ENCODE results near the gene NMU.
"Not testable (repeated sequence)": the region's sequence is repeated elsewhere in the genome, so short reads cannot be mapped to it uniquely, and the experiment has no call there.

Gene NMU, protein sequence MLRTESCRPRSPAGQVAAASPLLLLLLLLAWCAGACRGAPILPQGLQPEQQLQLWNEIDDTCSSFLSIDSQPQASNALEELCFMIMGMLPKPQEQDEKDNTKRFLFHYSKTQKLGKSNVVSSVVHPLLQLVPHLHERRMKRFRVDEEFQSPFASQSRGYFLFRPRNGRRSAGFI

DNA sequence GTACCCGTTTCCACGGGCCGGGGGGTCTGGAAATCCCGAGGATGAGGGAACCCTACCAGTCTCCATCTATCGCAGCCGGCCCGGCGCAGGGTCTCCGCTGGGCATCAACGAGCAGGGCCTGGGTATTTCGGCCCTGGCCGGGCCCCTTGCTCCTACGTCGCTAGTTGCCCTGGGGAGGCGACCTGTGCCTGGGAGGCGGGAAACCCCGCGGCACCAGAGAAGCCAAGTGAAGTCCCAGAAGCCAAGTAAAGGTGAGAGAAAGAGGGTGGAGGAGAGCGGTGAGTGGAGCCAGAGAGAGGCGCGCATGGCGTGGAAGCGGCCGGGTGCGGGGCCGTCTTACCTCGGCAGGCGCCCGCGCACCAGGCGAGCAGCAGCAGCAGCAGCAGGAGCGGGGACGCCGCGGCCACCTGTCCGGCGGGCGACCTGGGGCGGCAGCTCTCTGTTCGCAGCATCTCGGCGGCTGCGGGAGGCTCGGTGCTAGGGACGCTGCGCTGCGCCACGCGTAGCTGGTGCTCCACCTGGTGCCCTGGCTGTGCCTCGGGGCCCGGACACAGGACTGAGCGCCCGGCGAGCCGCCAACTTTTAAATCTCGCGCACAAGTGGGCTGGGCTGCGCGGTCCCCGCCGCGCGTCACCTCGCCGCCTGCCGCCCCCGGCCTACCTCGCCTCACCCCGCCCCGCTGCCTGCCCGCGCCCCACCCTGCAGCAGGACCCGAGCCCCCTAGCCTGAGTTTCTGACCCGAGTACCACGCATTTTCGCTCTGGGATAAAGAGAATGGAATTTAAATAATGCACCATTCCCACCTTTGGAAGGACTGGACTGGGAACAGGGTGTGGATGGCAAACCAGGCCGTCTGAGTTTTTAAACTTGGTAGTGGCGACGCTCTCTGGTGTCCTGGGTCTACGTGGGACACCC is at the start of gene NMU:
Gene NMU, minus strand, starts transcription at position 558 of the 915 bp plus-strand sequence. Its CDS starts 106 bp downstream, at position 452.
- Histone ChIP-seq H3K4me1 (ENCODE audit: insufficient read depth, low read length) (peaks cover 31% of the 10 kb centered on the region), H3K27me3 (ENCODE audit: insufficient read depth, low read length) (no peaks in the 10 kb centered on the region), H3K9me3 (ENCODE audit: low read length) (no peaks in the 10 kb centered on the region), H3K4me3 (ENCODE audit: low read length) (peak within 1 kb of the TSS; percentile 69), H3K36me3 (ENCODE audit: insufficient read depth, low read length) (no peaks in the 10 kb centered on the region), H2AFZ (ENCODE audit: low read depth, low read length) (peak within 1 kb of the TSS; percentile 4)

DNA sequence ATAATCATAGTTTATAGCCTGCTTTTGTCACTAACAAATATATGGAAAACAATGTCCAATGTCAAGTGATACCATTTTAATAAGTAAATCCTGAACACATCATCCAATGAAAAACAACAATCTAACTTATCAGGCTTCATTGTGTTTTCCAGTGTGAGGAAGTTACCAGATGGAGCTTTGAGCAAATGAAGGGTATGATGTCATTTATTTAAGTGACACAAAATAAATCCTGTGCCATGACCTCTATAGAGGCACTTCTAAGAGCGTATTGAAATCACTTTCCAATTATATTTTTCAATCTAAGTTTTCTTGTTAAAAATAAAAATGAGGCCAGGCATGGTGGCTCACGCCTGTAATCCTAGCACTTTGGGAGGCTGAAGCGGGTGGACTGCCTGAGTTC is 48.2 kb upstream of the NMU start:
- Histone ChIP-seq H3K36me3 (ENCODE audit: insufficient read depth, low read length) (no peaks in the 10 kb centered on the region), H3K4me1 (ENCODE audit: insufficient read depth, low read length) (no peaks in the 10 kb centered on the region), H2AFZ (ENCODE audit: low read depth, low read length) (no peak overlapping the region), H3K4me3 (ENCODE audit: low read length) (no peak overlapping the region), H3K9me3 (ENCODE audit: low read length) (no peaks in the 10 kb centered on the region), H3K27me3 (ENCODE audit: insufficient read depth, low read length) (no peaks in the 10 kb centered on the region)

DNA sequence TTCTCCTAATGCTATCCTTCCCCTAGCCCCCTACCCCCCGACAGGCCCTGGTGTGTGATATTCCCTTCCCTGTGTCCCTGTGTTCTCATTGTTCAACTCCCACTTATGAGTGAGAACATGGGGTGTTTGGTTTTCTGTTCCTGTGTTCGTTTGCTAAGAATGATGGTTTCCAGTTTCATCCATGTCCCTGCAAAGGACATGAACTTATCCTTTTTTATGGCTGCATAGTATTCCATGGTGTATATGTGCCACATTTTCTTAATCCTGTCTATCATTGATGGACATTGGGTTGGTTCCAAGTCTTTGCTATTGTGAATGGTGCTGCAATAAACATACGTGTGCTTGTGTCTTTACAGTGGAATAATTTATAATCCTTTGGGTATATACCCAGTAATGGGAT is 46.7 kb upstream of the NMU start:
- H3K9me3 ChIP-seq (ENCODE audit: low read length); H3K4me3 ChIP-seq (ENCODE audit: low read length); H3K4me1 ChIP-seq (ENCODE audit: insufficient read depth, low read length); H3K27me3 ChIP-seq (ENCODE audit: insufficient read depth, low read length); H3K36me3 ChIP-seq (ENCODE audit: insufficient read depth, low read length); H2AFZ ChIP-seq (ENCODE audit: low read depth, low read length): not testable (repeated sequence)

DNA sequence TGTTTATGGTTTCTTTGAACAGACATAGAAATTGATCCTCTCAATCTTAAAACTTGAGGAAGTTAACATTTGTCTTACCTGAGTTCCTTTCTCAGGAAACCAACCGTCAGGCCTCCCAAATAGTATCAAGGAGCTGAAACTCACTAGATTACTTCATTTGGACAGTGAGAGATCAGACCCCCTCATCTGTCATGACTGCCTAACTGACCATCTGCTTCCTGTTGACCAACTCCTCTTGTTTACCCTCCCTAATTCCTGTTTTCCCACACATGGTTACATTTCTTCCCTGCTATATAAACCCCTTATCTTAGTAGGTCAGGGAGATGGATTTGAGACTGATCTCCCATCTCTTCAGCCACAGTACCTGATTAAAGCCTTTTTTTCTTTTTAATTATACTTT is 46.2 kb upstream of the NMU start:
- H3K9me3 ChIP-seq (ENCODE audit: low read length) = no peaks in the 10 kb centered on the region
- no peaks in the 10 kb centered on the region for H3K27me3 ChIP-seq (ENCODE audit: insufficient read depth, low read length)
- H3K4me3 ChIP-seq (ENCODE audit: low read length) = no peak overlapping the region
- no peak overlapping the region for H2AFZ ChIP-seq (ENCODE audit: low read depth, low read length)
- H3K36me3 ChIP-seq (ENCODE audit: insufficient read depth, low read length) = no peaks in the 10 kb centered on the region
- no peaks in the 10 kb centered on the region for H3K4me1 ChIP-seq (ENCODE audit: insufficient read depth, low read length)

DNA sequence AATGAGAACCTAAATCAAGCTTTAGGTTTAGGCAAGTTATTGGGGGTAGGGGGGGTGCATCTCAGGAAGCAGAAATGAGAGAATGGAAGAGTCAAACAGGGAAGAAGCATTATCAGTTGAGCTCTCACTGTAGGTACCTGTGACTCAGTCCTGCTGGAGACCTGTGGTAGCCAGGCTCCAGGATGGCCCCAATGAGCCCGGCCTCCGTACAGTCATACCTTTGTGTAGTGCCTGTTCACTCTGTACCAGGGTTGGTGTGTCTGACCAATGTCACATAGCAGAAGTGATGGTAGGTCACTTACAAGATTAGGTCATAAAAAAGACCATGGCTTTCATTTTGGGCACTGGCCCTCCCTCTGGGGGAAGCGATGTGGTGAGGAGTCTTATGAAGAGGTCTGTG is 45.3 kb upstream of the NMU start:
- Histone ChIP-seq H3K27me3 (ENCODE audit: insufficient read depth, low read length) (no peaks in the 10 kb centered on the region), H3K4me3 (ENCODE audit: low read length) (no peak overlapping the region), H3K36me3 (ENCODE audit: insufficient read depth, low read length) (no peaks in the 10 kb centered on the region), H2AFZ (ENCODE audit: low read depth, low read length) (no peak overlapping the region), H3K9me3 (ENCODE audit: low read length) (no peaks in the 10 kb centered on the region), H3K4me1 (ENCODE audit: insufficient read depth, low read length) (no peaks in the 10 kb centered on the region)

DNA sequence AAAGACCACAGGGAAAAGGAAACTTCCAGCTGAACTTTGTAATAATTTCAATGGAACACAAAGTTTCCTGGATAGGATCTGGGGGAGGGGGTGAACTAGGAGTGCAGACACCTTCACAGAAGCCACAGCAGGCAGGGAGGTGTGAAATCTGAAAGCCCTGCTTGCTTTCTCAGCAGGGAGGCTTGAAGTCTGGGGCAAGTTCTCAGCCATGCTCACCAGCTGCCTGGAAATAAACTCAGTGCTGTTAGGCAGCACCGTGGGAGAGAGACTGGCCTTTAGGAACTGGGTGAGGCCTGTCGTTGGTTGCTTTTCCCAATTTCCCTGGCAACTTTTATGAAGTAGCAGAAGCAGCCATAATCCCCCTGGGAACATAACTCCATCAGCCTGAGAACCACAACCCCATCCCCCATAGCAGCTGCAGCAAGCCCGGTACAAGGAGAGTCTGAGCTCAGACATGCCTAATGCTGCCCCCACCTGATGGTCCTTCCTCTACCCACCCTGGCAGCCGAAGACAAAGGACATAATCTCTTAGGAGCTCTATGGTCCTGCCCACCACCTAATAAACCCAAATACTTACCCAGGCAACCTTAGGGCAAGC is 39.2 kb upstream of the NMU start:
- H3K4me1 ChIP-seq (ENCODE audit: insufficient read depth, low read length) = no peaks in the 10 kb centered on the region
- no peaks in the 10 kb centered on the region for H3K27me3 ChIP-seq (ENCODE audit: insufficient read depth, low read length)
- H3K36me3 ChIP-seq (ENCODE audit: insufficient read depth, low read length) = no peaks in the 10 kb centered on the region
- H3K9me3 ChIP-seq (ENCODE audit: low read length) = no peaks in the 10 kb centered on the region
- H3K4me3 ChIP-seq (ENCODE audit: low read length) = no peak overlapping the region
- peak overlapping the region; percentile 9 for H2AFZ ChIP-seq (ENCODE audit: low read depth, low read length)

DNA sequence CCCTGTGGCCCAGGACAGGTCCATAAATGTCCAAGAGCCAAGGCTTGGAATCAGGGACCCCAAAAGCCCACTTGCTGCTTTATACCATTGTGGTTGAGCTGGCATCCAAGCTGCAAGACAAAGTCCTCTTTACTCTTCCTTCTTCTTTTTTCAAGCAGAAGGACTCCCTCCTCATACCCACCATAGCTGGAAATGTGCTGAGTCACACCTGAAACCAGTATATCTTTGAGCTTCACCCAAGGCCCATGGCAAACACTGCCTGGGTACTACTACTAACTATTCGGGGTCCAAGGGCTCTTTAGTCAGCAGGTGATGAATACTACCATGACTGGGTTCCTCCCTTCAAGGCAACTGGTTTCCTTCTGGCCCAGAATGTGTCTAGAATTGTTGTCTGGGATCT is 37.3 kb upstream of the NMU start:
- Histone ChIP-seq H3K4me1 (ENCODE audit: insufficient read depth, low read length) (no peaks in the 10 kb centered on the region), H3K27me3 (ENCODE audit: insufficient read depth, low read length) (no peaks in the 10 kb centered on the region), H2AFZ (ENCODE audit: low read depth, low read length) (no peak overlapping the region), H3K9me3 (ENCODE audit: low read length) (no peaks in the 10 kb centered on the region), H3K36me3 (ENCODE audit: insufficient read depth, low read length) (no peaks in the 10 kb centered on the region), H3K4me3 (ENCODE audit: low read length) (no peak overlapping the region)

DNA sequence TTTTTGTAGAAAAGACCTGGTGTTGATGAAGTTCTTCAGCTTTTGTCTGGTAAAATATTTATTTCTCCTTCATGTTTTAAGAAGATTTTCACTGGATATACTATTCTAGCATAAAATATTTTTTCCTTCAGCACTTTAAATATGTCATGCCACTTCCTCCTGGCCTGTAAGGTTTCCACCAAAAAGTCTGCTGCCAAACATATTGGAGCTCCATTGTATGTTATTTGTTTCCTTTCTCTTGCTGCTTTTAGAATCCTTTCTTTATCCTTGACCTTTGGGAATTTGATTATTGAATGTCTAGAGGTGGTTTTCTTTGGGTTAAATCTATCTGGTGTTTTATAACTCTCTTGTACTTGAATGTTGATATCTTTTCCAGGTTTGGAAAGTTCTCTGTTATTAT is 35.6 kb upstream of the NMU start:
- no peaks in the 10 kb centered on the region for H3K4me1 ChIP-seq (ENCODE audit: insufficient read depth, low read length)
- no peaks in the 10 kb centered on the region for H3K27me3 ChIP-seq (ENCODE audit: insufficient read depth, low read length)
- no peak overlapping the region for H3K4me3 ChIP-seq (ENCODE audit: low read length)
- no peaks in the 10 kb centered on the region for H3K36me3 ChIP-seq (ENCODE audit: insufficient read depth, low read length)
- H3K9me3 ChIP-seq (ENCODE audit: low read length) = no peaks in the 10 kb centered on the region
- H2AFZ ChIP-seq (ENCODE audit: low read depth, low read length) = no peak overlapping the region

DNA sequence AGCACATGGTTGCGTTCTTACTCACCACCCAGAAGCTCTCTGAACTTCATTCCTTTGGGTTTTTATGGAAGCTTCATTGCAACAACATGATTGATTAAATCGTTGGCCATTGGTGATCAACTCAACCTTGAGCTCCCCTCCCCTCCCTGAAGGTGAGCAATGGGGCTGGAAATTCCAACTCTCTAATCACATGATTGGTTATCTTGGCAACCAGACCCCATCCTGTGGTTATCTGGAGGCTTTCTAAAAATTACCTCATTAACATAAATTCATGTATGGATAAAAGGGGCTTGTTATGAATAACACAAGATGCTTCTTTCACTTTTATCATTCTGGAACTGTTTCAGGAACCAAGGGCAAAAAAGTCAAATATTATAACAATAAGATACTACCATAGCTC is 34.6 kb upstream of the NMU start:
- no peak overlapping the region for H2AFZ ChIP-seq (ENCODE audit: low read depth, low read length)
- no peaks in the 10 kb centered on the region for H3K9me3 ChIP-seq (ENCODE audit: low read length)
- no peak overlapping the region for H3K4me3 ChIP-seq (ENCODE audit: low read length)
- no peaks in the 10 kb centered on the region for H3K27me3 ChIP-seq (ENCODE audit: insufficient read depth, low read length)
- no peaks in the 10 kb centered on the region for H3K4me1 ChIP-seq (ENCODE audit: insufficient read depth, low read length)
- H3K36me3 ChIP-seq (ENCODE audit: insufficient read depth, low read length) = no peaks in the 10 kb centered on the region

DNA sequence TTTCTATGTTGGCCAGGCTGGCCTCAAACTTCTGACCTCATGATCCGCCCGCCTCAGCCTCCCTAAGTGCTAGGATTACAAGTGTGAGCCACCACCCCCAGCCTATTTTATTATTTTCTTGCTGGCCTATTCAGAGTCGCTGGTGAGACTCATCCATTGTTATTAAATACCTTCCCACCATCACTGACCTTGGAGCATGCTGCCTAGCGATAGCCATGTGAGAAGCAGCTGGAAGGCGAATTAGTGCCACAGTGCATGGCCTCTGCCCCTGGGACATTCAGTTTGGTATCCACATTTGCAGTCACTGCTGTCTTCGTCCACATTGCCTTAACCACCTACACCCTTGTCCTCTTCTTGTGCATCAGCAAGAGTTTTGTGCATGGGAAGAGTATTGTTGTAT is 32.4 kb upstream of the NMU start:
- H3K27me3 ChIP-seq (ENCODE audit: insufficient read depth, low read length) = no peaks in the 10 kb centered on the region
- no peaks in the 10 kb centered on the region for H3K36me3 ChIP-seq (ENCODE audit: insufficient read depth, low read length)
- H3K9me3 ChIP-seq (ENCODE audit: low read length) = no peaks in the 10 kb centered on the region
- no peaks in the 10 kb centered on the region for H3K4me1 ChIP-seq (ENCODE audit: insufficient read depth, low read length)
- no peak overlapping the region for H3K4me3 ChIP-seq (ENCODE audit: low read length)
- H2AFZ ChIP-seq (ENCODE audit: low read depth, low read length) = no peak overlapping the region

DNA sequence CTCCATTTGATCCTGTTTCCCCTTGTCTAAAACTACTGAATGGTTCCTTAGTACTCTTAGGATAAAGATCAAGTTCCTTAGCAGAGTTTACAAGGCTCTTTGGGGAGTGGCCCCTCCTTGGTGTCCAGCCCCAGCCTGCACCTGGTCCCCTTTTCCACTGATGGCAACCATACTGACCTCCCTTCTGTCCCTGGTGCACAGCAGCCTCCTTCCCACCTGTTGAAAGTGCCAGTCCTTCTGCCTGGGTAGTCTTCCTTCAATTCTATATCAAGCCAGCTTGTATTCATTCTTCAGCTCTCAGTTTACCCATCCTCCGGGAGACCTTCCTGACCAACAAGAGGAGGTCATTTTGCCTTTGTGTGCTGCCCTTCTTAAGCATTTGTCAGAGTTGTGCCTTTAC is 30.4 kb upstream of the NMU start:
- no peak overlapping the region for H3K4me3 ChIP-seq (ENCODE audit: low read length)
- H3K9me3 ChIP-seq (ENCODE audit: low read length) = no peaks in the 10 kb centered on the region
- H2AFZ ChIP-seq (ENCODE audit: low read depth, low read length) = no peak overlapping the region
- H3K36me3 ChIP-seq (ENCODE audit: insufficient read depth, low read length) = no peaks in the 10 kb centered on the region
- no peaks in the 10 kb centered on the region for H3K4me1 ChIP-seq (ENCODE audit: insufficient read depth, low read length)
- H3K27me3 ChIP-seq (ENCODE audit: insufficient read depth, low read length) = no peaks in the 10 kb centered on the region

DNA sequence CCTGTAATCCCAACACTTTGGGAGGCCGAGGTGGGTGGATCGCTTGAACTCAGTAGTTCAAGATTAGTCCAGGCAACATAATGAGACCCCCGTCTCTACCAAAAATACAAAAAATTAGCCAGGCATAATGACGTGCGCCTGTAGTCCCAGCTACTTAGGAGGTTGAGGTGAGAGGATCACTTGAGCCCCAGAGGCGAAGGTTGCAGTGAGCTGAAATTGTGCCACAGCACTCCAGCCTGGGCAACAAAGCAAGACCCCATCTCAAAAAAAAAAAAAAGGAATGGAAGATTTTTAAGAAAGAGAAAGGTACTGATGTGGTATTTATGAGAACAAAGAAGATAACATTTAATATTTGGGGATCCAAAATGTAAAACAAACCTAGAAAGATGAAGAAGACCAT is 27.0 kb upstream of the NMU start:
- H2AFZ ChIP-seq (ENCODE audit: low read depth, low read length) = no peak overlapping the region
- H3K4me1 ChIP-seq (ENCODE audit: insufficient read depth, low read length) = no peaks in the 10 kb centered on the region
- no peaks in the 10 kb centered on the region for H3K36me3 ChIP-seq (ENCODE audit: insufficient read depth, low read length)
- no peaks in the 10 kb centered on the region for H3K9me3 ChIP-seq (ENCODE audit: low read length)
- no peaks in the 10 kb centered on the region for H3K27me3 ChIP-seq (ENCODE audit: insufficient read depth, low read length)
- no peak overlapping the region for H3K4me3 ChIP-seq (ENCODE audit: low read length)

DNA sequence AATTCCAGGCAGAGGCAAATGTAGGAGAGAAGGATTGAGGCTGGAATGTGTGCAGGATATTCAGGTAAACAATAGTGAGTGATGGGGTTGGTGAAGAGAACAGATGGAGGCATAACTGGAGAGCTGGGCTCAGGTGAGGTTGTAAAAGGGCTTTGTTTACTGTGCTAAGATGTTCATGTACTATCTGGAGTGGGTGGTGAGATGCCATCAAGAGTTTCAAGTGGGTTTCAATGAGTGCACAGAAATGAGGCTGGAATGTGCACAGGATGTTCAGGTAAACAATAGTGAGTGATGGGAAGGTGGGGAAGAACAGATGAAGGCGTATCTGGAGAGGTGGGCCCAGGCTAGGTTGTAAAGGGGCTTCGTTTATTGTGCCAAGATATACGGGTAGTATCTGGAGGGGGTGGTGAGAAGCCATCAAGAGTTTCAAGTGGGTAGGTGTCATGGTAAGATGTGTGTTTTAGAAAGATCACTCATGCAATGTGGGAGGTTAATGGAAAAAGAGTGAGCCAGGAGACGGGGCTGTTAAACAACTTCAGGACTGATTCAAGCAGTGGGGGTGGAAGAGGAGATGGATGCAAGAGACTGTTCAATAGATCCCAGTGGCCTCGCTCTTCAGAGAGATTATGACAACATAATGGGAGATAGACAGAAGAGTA is 25.4 kb upstream of the NMU start:
- no peak overlapping the region for H3K4me3 ChIP-seq (ENCODE audit: low read length)
- no peak overlapping the region for H2AFZ ChIP-seq (ENCODE audit: low read depth, low read length)
- H3K36me3 ChIP-seq (ENCODE audit: insufficient read depth, low read length) = no peaks in the 10 kb centered on the region
- H3K27me3 ChIP-seq (ENCODE audit: insufficient read depth, low read length) = no peaks in the 10 kb centered on the region
- no peaks in the 10 kb centered on the region for H3K4me1 ChIP-seq (ENCODE audit: insufficient read depth, low read length)
- no peaks in the 10 kb centered on the region for H3K9me3 ChIP-seq (ENCODE audit: low read length)
